Activated T-cell treated with anti-CD3 and anti-CD28 coated beads, Interleukin-2, amount 50 U/mL, for 48 hours (primary cell): ENCODE results near the gene DUSP12.
"Not testable (repeated sequence)": the region's sequence is repeated elsewhere in the genome, so short reads cannot be mapped to it uniquely, and the experiment has no call there.

ENCODE experiments used
- DNase-seq, 2 experiments: peaks; one replicate each; pipeline ENCODE4 v3.0.0-alpha.2; 2020

DUSP12 gene

GRCh38 chr1:161749509-161750407 is at the start of gene DUSP12:
Gene DUSP12 (plus strand): TSS chr1:161749786. CDS start chr1:161749802, 16 bp downstream.
- peak; percentile 90 to 92 for DNase-seq

- no peak for DNase-seq
These were observed 47.3 kb upstream of the DUSP12 start for GRCh38 chr1:161702250-161702649.

- DNase-seq = no peak
These were observed 44.0 kb upstream of the DUSP12 start for GRCh38 chr1:161705537-161705936.

GRCh38 chr1:161706113-161706481 is 43.5 kb upstream of the DUSP12 start:
- no peak for DNase-seq

GRCh38 chr1:161706482-161707347 is 42.9 kb upstream of the DUSP12 start, which contains the start of gene FCRLA:
Gene FCRLA (plus strand): TSS chr1:161707229. CDS start chr1:161707265, 36 bp downstream.
- DNase-seq = peak in 1 of 2 experiments; percentile 30

GRCh38 chr1:161707503-161707902 is 42.1 kb upstream of the DUSP12 start:
- DNase-seq = no peak

- no peak for DNase-seq
These were observed 40.2 kb upstream of the DUSP12 start for GRCh38 chr1:161709373-161709772.

GRCh38 chr1:161710560-161710959 is 39.0 kb upstream of the DUSP12 start:
- DNase-seq = no peak

- no peak for DNase-seq
These were observed 30.8 kb upstream of the DUSP12 start for GRCh38 chr1:161718559-161719324.

GRCh38 chr1:161719325-161719611 is 30.3 kb upstream of the DUSP12 start:
- no peak for DNase-seq

- DNase-seq = no peak
These were observed 29.2 kb upstream of the DUSP12 start for GRCh38 chr1:161720422-161720821.

GRCh38 chr1:161720956-161721737 is 28.4 kb upstream of the DUSP12 start, which contains the start of gene FCRLB:
Gene FCRLB (plus strand): TSS chr1:161721544. CDS start chr1:161722673, 1,129 bp downstream.
- no peak for DNase-seq

GRCh38 chr1:161721738-161722343 is 27.7 kb upstream of the DUSP12 start:
- DNase-seq = no peak

- DNase-seq = no peak
These were observed 27.2 kb upstream of the DUSP12 start for GRCh38 chr1:161722406-161722805.

GRCh38 chr1:161723459-161724141 is 26.0 kb upstream of the DUSP12 start:
- DNase-seq = no peak

GRCh38 chr1:161725258-161725907 is 24.2 kb upstream of the DUSP12 start:
- DNase-seq = not testable (repeated sequence)

- DNase-seq = peak; percentile 62 to 67
These were observed 23.6 kb upstream of the DUSP12 start for GRCh38 chr1:161725908-161726472.

- DNase-seq = peak; percentile 69 to 73
These were observed 22.9 kb upstream of the DUSP12 start for GRCh38 chr1:161726473-161727255.

- peak; percentile 47 to 49 for DNase-seq
These were observed 22.2 kb upstream of the DUSP12 start for GRCh38 chr1:161727256-161727924.
